KBM-7 (cell line): Measurements from ENCODE around the gene GTF2H2.
"Not testable (repeated sequence)": the region's sequence is repeated elsewhere in the genome, so short reads cannot be mapped to it uniquely, and the experiment has no call there.

Experiments
- DNase-seq: peaks from one replicate; pipeline ENCODE4 v3.0.0-alpha.2; 2015
- in situ Hi-C: fragments of 300-500 bp; cut with MboI; formaldehyde crosslinking; loops from 2 replicates; pipeline ENCODE4 v1.14.3; 2020; ENCODE audit warnings: low sequenced_read_pairs, low pct_unique_long_range_greater_than_20kb, mixed read lengths

Gene GTF2H2

GRCh38 chr5:71067262-71067928, at the start of gene GTF2H2:
Gene GTF2H2 (minus strand): TSS chr5:71067676. CDS start chr5:71062763, 4,913 bp downstream.
- DNase-seq, in situ Hi-C loops: not testable (repeated sequence)

GRCh38 chr5:71109730-71110275, 42.3 kb upstream of the GTF2H2 start:
- in situ Hi-C loops, DNase-seq: not testable (repeated sequence)

GRCh38 chr5:71099996-71100395, 32.5 kb upstream of the GTF2H2 start:
- DNase-seq, in situ Hi-C loops: not testable (repeated sequence)

- in situ Hi-C loops, DNase-seq: not testable (repeated sequence)
Measured at GRCh38 chr5:71097930-71098203, 30.4 kb upstream of the GTF2H2 start.

GRCh38 chr5:71097173-71097929, 29.9 kb upstream of the GTF2H2 start:
- DNase-seq, in situ Hi-C loops: not testable (repeated sequence)

- in situ Hi-C loops, DNase-seq: not testable (repeated sequence)
Measured at GRCh38 chr5:71089773-71090172, 22.3 kb upstream of the GTF2H2 start.

GRCh38 chr5:71088754-71089153, 21.3 kb upstream of the GTF2H2 start:
- DNase-seq = not testable (repeated sequence)

GRCh38 chr5:71086145-71086544, 18.7 kb upstream of the GTF2H2 start:
- in situ Hi-C loops, DNase-seq: not testable (repeated sequence)

More at GRCh38 chr5:71088754-71089153, 21.3 kb upstream of the GTF2H2 start:
- in situ Hi-C loops = not testable (repeated sequence)

- in situ Hi-C loops = not testable (repeated sequence)
Measured at GRCh38 chr5:71084280-71085063, 17.0 kb upstream of the GTF2H2 start.

GRCh38 chr5:71082898-71083297, 15.4 kb upstream of the GTF2H2 start:
- in situ Hi-C loops, DNase-seq: not testable (repeated sequence)

More at GRCh38 chr5:71084280-71085063, 17.0 kb upstream of the GTF2H2 start:
- DNase-seq = not testable (repeated sequence)

GRCh38 chr5:71082340-71082739, 14.9 kb upstream of the GTF2H2 start:
- in situ Hi-C loops, DNase-seq: not testable (repeated sequence)

- in situ Hi-C loops, DNase-seq: not testable (repeated sequence)
Measured at GRCh38 chr5:71061322-71061721, 6.2 kb downstream of the GTF2H2 start.

- DNase-seq, in situ Hi-C loops: not testable (repeated sequence)
Measured at GRCh38 chr5:71059426-71059825, 8.1 kb downstream of the GTF2H2 start.

GRCh38 chr5:71044808-71045207, 22.7 kb downstream of the GTF2H2 start:
- DNase-seq, in situ Hi-C loops: not testable (repeated sequence)

GRCh38 chr5:71044128-71044527, 23.3 kb downstream of the GTF2H2 start:
- in situ Hi-C loops, DNase-seq: not testable (repeated sequence)

GRCh38 chr5:71031046-71031776, 36.3 kb downstream of the GTF2H2 start:
- DNase-seq = not testable (repeated sequence)

GRCh38 chr5:71025289-71025953, 42.1 kb downstream of the GTF2H2 start, which contains the start of gene NAIP:
Gene NAIP (minus strand): TSS chr5:71025339. CDS start chr5:71012915, 12,424 bp downstream.
- DNase-seq, in situ Hi-C loops: not testable (repeated sequence)

More at GRCh38 chr5:71031046-71031776, 36.3 kb downstream of the GTF2H2 start:
- in situ Hi-C loops = not testable (repeated sequence)

GRCh38 chr5:71020643-71021042, 46.8 kb downstream of the GTF2H2 start:
- in situ Hi-C loops, DNase-seq: not testable (repeated sequence)
